Transverse colon (tissue), 4 donors: Measurements from ENCODE around the gene TBC1D16.

Experiments
- CTCF ChIP-seq, 5 experiments: fragments of 200-600 bp in 3 of 5; fragments of 450-650 bp in 2 of 5; sonication (generic) in 3 of 5; IDR thresholded peaks; 1 replicate in 2 of 5; 2 replicates in 3 of 5; pipeline ENCODE4 v1.5.1; 2016 to 2017; ENCODE audit warnings: antibody characterized with exemption in 5 of 5, inconsistent platforms in 3 of 5, mild to moderate bottlenecking in 2 of 5, moderate library complexity in 1 of 5
- POLR2A ChIP-seq: fragments of 450-650 bp; IDR thresholded peaks from one replicate; pipeline ENCODE4 v1.6.1; 2016; ENCODE audit warnings: antibody characterized with exemption, mild to moderate bottlenecking, moderate library complexity
- POLR2AphosphoS5 ChIP-seq, 3 donors: sonication (generic); formaldehyde crosslinking; IDR thresholded peaks; one replicate each; pipeline ENCODE4 v1.6.1; 2016; ENCODE audit warnings: antibody characterized with exemption in 3 of 3

GRCh38 chr17:79991140-79991923 is 44.3 kb downstream of the TBC1D16 start:
- TF ChIP-seq CTCF (IDR thresholded peaks at IDR 0.05), result peak in 4 of 5 experiments; percentile 16 to 68 (median 65)
- TF ChIP-seq POLR2A, result no peak
- TF ChIP-seq POLR2AphosphoS5 (IDR thresholded peaks at IDR 0.05), result no peak
